Measurements from ENCODE around the gene EDEM2. TPM values are rescaled to one million over a fixed set of nuclear protein-coding genes. Genes with fewer than 3 reads are reported as not detected.
A peak's percentile ranks its signal among the peaks of the same experiment; 100 is the strongest.

The EDEM2 gene
- total and polyA plus RNA-seq, 8 donors: 17.6 to 48.7 (median 20.8) TPM

DNA sequence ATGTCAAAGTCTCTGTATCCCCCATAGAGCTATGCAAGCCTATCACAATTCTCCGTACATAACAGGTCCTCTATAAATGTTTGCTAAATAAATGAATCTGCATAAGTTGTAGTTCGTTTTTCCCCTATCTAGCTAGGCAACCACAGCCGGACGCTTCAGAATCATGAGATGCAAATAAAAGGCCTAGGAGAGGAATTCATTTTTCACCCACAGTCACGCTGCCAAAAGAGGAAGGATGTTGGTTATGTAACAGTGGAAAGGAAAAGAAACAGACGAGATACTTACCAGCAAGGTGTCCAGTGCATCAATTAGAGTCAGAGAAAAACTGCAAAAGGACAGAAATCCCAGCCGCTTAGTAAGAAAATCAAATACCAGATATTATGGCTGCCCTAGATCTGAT, 2.4 kb downstream of the EDEM2 start:
- Histone ChIP-seq H3K36me3 (peaks cover 0 to 44% of the 10 kb centered on the region in 2 donors), H3K27ac (peak overlapping the region in 1 of 2 donors; percentile 88), H3K4me1 (peaks cover 0 to 39% of the 10 kb centered on the region in 2 donors), H3K9me3 (no peaks in the 10 kb centered on the region), H3K27me3 (no peaks in the 10 kb centered on the region), H3K4me3 (no peak overlapping the region)
- intact Hi-C loops (cut with DNase I): loop anchor here in 1 of 2 donors (5.0 kb wide), 1 partner anchor 63 kb away; no protein-coding TSS in a partner anchor
- TF ChIP-seq, protein P1, sequence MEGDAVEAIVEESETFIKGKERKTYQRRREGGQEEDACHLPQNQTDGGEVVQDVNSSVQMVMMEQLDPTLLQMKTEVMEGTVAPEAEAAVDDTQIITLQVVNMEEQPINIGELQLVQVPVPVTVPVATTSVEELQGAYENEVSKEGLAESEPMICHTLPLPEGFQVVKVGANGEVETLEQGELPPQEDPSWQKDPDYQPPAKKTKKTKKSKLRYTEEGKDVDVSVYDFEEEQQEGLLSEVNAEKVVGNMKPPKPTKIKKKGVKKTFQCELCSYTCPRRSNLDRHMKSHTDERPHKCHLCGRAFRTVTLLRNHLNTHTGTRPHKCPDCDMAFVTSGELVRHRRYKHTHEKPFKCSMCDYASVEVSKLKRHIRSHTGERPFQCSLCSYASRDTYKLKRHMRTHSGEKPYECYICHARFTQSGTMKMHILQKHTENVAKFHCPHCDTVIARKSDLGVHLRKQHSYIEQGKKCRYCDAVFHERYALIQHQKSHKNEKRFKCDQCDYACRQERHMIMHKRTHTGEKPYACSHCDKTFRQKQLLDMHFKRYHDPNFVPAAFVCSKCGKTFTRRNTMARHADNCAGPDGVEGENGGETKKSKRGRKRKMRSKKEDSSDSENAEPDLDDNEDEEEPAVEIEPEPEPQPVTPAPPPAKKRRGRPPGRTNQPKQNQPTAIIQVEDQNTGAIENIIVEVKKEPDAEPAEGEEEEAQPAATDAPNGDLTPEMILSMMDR (IDR thresholded peaks at IDR 0.05): no peak
- DNase-seq (no peak), ATAC-seq (no peak)

DNA sequence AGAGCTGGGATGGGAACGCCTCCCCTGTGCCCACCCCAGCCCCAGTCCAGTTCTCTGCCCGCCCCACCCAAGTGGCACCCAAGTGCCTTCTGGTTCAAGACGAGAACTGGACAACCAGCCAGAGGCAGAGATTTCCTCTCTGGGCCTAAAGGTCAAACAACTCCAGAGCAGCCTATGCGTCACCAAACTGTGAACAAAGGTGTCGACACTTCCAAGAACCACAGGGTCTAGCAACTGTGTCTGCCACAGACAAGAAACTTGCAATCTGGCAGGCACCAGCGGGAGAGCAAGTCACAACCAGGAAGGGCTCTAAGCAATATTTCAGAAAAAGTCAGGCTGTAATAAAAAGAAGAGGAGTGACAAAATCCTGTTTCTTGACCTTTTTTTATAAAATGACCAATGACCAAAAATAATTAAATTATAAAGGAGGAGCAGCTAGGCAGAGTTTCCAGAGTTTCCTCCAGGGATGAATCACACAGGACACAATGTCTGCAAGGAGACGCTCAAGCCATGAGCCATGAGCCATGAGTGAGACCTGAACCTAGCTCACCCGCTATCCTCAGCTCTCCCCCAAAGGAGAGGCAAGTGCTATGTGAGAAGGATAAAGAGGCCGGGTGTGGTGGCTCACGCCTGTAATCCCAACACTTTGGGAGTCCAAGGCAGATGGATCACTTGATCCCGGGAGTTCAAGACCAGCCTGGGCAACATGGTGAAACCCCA, 11.1 kb downstream of the EDEM2 start:
- TF ChIP-seq, protein P1 (IDR thresholded peaks at IDR 0.05): no peak
- peak; percentile 68 for ATAC-seq
- H3K36me3 ChIP-seq: peaks cover 0 to 100% of the 10 kb centered on the region in 2 donors
- intact Hi-C loops (cut with DNase I): no loop called here
- no peaks in the 10 kb centered on the region for H3K4me1 ChIP-seq
- H3K9me3 ChIP-seq: no peaks in the 10 kb centered on the region
- DNase-seq: peak in 1 of 4 donors; percentile 47
- no peaks in the 10 kb centered on the region for H3K27me3 ChIP-seq
- H3K27ac ChIP-seq: no peak overlapping the region
- no peak overlapping the region for H3K4me3 ChIP-seq

DNA sequence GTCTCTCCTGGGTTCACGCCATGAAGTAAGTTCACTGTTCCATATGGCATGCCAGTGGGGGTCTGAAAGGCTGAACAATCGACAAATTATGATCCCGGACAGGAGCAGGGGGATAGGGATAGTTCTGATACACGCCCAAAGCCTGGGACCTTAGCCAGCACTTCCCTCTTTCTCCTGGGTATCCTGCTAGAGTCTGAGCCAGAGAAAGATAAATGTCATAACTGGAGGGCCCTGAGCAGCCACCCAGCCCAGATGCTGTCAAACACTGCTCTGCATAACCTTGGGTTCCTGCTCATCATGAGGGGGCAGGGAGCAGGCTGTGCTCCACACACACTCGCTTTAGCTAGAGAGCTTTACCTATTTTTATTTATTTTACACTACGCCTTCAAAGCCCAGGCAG, 12.3 kb downstream of the EDEM2 start:
- DNase-seq (no peak), ATAC-seq (no peak)
- peaks cover 0 to 2% of the 10 kb centered on the region in 2 donors for H3K4me1 ChIP-seq
- H3K27me3 ChIP-seq: no peaks in the 10 kb centered on the region
- intact Hi-C loops (cut with DNase I): no loop called here
- TF ChIP-seq, protein P1 (IDR thresholded peaks at IDR 0.05): no peak
- no peak overlapping the region for H3K4me3 ChIP-seq
- H3K27ac ChIP-seq: no peak overlapping the region
- H3K9me3 ChIP-seq: no peaks in the 10 kb centered on the region
- H3K36me3 ChIP-seq: peaks cover 0 to 100% of the 10 kb centered on the region in 2 donors

DNA sequence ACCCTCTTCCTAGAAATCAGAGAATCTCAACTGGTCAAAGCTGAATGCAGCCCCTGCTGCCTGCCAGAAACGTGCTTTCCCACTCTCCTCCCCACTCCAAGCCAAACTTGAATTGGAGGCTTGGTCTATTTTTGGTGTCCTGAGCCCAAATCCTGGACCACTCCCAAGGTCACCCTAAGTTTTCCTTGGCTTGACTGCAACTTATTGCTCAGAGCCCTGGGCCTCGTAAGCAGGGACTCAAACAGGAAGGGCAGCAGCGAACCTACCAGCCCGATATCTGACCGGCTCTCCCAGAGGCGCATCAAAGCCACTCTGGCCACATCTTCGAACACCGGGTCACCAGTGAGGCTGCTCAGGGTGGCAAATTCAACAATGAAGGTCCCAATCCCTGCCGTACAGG, 12.7 kb downstream of the EDEM2 start:
- Histone ChIP-seq H3K4me3 (no peak overlapping the region), H3K27ac (no peak overlapping the region), H3K36me3 (peaks cover 0 to 100% of the 10 kb centered on the region in 2 donors), H3K9me3 (no peaks in the 10 kb centered on the region), H3K27me3 (no peaks in the 10 kb centered on the region), H3K4me1 (peaks cover 0 to 6% of the 10 kb centered on the region in 2 donors)
- intact Hi-C loops (cut with DNase I): no loop called here
- TF ChIP-seq, protein P1 (IDR thresholded peaks at IDR 0.05): no peak
- no peak for ATAC-seq
- no peak for DNase-seq

DNA sequence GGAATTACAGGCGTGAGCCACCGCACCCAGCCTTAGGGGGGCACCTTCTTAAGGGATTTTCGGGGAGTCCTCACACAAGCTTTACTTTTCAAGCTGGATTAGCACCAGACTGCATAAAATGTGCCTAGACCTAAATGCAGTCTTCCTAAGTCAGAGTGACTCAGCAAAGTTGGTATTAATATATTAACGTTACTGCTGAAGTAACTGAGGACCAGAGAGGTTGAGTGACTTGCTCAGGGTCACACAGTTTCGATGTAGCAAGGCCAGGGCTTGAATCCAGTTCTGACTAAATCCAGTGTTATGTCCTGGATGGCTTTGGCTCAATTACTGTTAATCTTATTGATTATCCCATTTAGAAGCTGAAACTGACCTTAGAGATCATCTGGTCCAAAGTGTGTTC, 13.4 kb downstream of the EDEM2 start:
- TF ChIP-seq, protein P1 (IDR thresholded peaks at IDR 0.05): no peak
- peaks cover 0 to 100% of the 10 kb centered on the region in 2 donors for H3K36me3 ChIP-seq
- DNase-seq: no peak
- H3K4me1 ChIP-seq: peaks cover 0 to 13% of the 10 kb centered on the region in 2 donors
- intact Hi-C loops (cut with DNase I): no loop called here
- H3K9me3 ChIP-seq: no peaks in the 10 kb centered on the region
- H3K4me3 ChIP-seq: no peak overlapping the region
- ATAC-seq: no peak
- no peak overlapping the region for H3K27ac ChIP-seq
- no peaks in the 10 kb centered on the region for H3K27me3 ChIP-seq
